ENCODE data around the gene SLC7A14. TPM values are rescaled to one million over a fixed set of nuclear protein-coding genes. Genes with fewer than 3 reads are reported as not detected.

Gene SLC7A14
- polyA plus RNA-seq, 2 of the 4 experiments (the other 2 are of a cell fraction), result not detected

DNA sequence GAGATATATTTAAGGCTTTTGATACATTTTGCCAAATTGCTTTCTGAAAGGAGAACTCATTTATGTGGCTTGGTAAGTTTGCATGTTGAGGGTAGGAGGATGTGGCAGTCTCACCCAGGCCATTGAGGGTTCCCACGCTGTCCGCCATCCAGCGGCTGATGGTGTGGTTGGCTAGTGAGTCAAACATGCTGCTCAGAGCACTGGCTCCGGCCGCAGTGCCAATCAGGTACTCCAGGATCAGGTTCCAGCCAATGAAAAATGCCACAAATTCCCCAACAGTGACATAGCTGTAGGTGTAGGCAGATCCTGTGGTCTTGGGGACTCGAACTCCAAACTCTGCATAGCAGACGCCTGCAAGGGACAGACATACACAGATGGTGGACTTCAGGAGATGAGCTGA, 84.9 kb downstream of the SLC7A14 start:
- no peak overlapping the region for H3K27ac ChIP-seq
- H3K9me3 ChIP-seq, result peaks cover 1% of the 10 kb centered on the region; the same call in 1 of the 3 replicates
- H3K4me2 ChIP-seq, result no peak overlapping the region
- WGBS (ENCODE audit: missing lambda C conversion rate), result 76% methylated on average over 7 of the region's 7 CpGs
- ATAC-seq (no peak), DNase-seq (ENCODE audit: low read depth in 1 of 2, low spot score in 1 of 2) (no peak), FAIRE-seq (no peak)
- TF ChIP-seq MYC (IDR thresholded peaks at IDR 0.05; ENCODE audit: borderline replicate concordance, low read length) (no peak), MAFK (IDR thresholded peaks at IDR 0.05; ENCODE audit: partially characterized antibody) (no peak), FOXS1 (CRISPR knock-in tag; IDR thresholded peaks at IDR 0.05) (no peak), EP300 (IDR thresholded peaks at IDR 0.05) (no peak)
- peaks cover under 1% of the 10 kb centered on the region; the same call in 1 of the 3 replicates for H3K4me1 ChIP-seq
- POLR2A ChIA-PET, result no interaction called here
- CTCF ChIA-PET, result interaction anchor here (2.4 to 4.5 kb wide), 2 partner anchors 87 to 310 kb away, joined by 16 to 18 read pairs; no protein-coding TSS in a partner anchor
- no peak overlapping the region for H3K4me3 ChIP-seq

DNA sequence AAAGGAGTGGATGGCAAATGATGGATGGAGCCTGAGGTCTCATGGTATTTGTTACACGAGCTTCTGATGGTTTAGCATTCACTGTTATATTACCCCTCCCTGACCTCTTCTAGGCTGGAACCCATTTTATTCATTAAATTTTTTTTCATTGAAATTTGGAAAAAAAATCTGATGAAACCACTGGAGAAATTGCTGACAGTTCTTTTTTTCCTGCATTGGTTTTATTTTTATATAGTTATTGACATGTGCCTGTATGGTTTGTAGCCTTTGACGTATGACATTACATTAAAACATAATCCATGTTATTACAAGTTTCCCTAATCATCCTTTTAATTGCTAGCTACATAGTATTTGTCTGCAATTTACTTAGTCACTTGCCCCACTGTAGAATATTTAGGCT, 85.4 kb downstream of the SLC7A14 start:
- no peak for FAIRE-seq
- Histone ChIP-seq H3K4me2 (no peak overlapping the region), H3K27ac (no peak overlapping the region), H3K4me1 (no peaks in the 10 kb centered on the region), H3K4me3 (no peak overlapping the region), H3K9me3 (no peaks in the 10 kb centered on the region)
- ChIA-PET CTCF (interaction anchor here (1.0 to 4.5 kb wide), 6 partner anchors 20 to 310 kb away, joined by 3 to 18 read pairs (median 4); no protein-coding TSS in a partner anchor), POLR2A (no interaction called here)
- no peak for DNase-seq (ENCODE audit: low read depth in 1 of 2, low spot score in 1 of 2)
- TF ChIP-seq MAFK (IDR thresholded peaks at IDR 0.05; ENCODE audit: partially characterized antibody) (peak; percentile 68), CBX8 (IDR thresholded peaks at IDR 0.05) (no peak)
- 73% methylated on average over 2 of the region's 2 CpGs for WGBS (ENCODE audit: missing lambda C conversion rate)
- no peak for ATAC-seq

DNA sequence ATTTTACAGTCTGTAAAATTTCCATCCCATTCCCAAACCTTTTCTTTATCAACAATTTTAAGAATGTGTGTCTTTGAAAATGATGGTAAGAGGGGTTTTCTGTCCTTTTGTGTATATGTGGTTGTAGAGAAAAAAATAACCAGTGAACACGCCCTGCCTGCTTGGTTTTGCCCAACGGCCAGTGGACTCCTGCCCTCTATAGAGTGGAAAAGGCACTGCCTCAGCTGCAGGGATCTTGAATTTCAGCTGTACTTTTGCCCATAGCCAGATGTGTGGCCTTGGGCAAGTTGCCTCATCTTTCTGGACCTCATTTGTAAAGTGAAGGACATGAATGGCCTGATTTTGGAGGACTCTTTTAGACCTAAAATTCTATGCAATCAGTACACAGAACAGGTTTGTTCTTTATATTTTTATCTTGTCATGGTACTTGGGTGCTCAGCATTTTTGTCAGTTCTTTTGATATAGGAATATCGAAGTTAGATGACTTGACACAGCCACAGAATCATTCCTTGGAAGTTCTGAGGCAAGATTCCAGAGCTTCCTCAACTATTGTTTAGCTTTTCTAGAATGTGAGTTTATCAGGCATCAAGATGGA, 86.2 kb downstream of the SLC7A14 start:
- ChIA-PET POLR2A (no interaction called here), CTCF (interaction anchor here (0.6 to 4.5 kb wide), 14 partner anchors 15 to 311 kb away, joined by 3 to 18 read pairs (median 3); no protein-coding TSS in a partner anchor)
- Histone ChIP-seq H3K4me3 (no peak overlapping the region), H3K27ac (no peak overlapping the region), H3K4me1 (no peaks in the 10 kb centered on the region), H3K9me3 (no peaks in the 10 kb centered on the region), H3K4me2 (no peak overlapping the region)
- WGBS (ENCODE audit: missing lambda C conversion rate), result 15% methylated on average over 3 of the region's 3 CpGs
- peak; percentile 48 to 61 for DNase-seq (ENCODE audit: low read depth in 1 of 2, low spot score in 1 of 2)
- FAIRE-seq, result peak; percentile 43
- peak; percentile 88 to 95 for ATAC-seq
- TF ChIP-seq, protein P1, sequence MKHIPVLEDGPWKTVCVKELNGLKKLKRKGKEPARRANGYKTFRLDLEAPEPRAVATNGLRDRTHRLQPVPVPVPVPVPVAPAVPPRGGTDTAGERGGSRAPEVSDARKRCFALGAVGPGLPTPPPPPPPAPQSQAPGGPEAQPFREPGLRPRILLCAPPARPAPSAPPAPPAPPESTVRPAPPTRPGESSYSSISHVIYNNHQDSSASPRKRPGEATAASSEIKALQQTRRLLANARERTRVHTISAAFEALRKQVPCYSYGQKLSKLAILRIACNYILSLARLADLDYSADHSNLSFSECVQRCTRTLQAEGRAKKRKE (CRISPR knock-in tag; IDR thresholded peaks at IDR 0.05; ENCODE audit: low read depth), result no peak
- no peak for TF ChIP-seq HDAC2 (IDR thresholded peaks at IDR 0.05)
- no peak for TF ChIP-seq ZSCAN20 (CRISPR knock-in tag; IDR thresholded peaks at IDR 0.05)
- peak; percentile 62 for TF ChIP-seq SMC3 (IDR thresholded peaks at IDR 0.05)
- TF ChIP-seq KDM1A (IDR thresholded peaks at IDR 0.05; ENCODE audit: low read depth), result no peak
- no peak for TF ChIP-seq BHLHE40 (IDR thresholded peaks at IDR 0.05; ENCODE audit: low read depth, low read length)
- no peak for TF ChIP-seq HOXB5 (CRISPR knock-in tag; IDR thresholded peaks at IDR 0.05)
- TF ChIP-seq ZFP36 (IDR thresholded peaks at IDR 0.05; ENCODE audit: borderline replicate concordance, partially characterized antibody), result no peak
- peak; percentile 63 to 70 for TF ChIP-seq RAD21 (conservative IDR thresholded peaks at IDR 0.05 in 1 of 2, IDR thresholded peaks at IDR 0.05 in 1 of 2)
- no peak for TF ChIP-seq EP300 (IDR thresholded peaks at IDR 0.05)
- no peak for TF ChIP-seq CHD2 (IDR thresholded peaks at IDR 0.05; ENCODE audit: low read length, partially characterized antibody)
- TF ChIP-seq HOXB13 (CRISPR knock-in tag; IDR thresholded peaks at IDR 0.05; ENCODE audit: low read depth), result no peak
- TF ChIP-seq FOSL2 (IDR thresholded peaks at IDR 0.05), result no peak
- TF ChIP-seq FOSL2 (CRISPR knock-in tag; IDR thresholded peaks at IDR 0.05), result no peak
- TF ChIP-seq, protein P2, sequence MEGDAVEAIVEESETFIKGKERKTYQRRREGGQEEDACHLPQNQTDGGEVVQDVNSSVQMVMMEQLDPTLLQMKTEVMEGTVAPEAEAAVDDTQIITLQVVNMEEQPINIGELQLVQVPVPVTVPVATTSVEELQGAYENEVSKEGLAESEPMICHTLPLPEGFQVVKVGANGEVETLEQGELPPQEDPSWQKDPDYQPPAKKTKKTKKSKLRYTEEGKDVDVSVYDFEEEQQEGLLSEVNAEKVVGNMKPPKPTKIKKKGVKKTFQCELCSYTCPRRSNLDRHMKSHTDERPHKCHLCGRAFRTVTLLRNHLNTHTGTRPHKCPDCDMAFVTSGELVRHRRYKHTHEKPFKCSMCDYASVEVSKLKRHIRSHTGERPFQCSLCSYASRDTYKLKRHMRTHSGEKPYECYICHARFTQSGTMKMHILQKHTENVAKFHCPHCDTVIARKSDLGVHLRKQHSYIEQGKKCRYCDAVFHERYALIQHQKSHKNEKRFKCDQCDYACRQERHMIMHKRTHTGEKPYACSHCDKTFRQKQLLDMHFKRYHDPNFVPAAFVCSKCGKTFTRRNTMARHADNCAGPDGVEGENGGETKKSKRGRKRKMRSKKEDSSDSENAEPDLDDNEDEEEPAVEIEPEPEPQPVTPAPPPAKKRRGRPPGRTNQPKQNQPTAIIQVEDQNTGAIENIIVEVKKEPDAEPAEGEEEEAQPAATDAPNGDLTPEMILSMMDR (IDR thresholded peaks at IDR 0.05), result peak; percentile 45
- no peak for TF ChIP-seq GATA3 (IDR thresholded peaks at IDR 0.05; ENCODE audit: borderline replicate concordance)
- TF ChIP-seq, protein P3, sequence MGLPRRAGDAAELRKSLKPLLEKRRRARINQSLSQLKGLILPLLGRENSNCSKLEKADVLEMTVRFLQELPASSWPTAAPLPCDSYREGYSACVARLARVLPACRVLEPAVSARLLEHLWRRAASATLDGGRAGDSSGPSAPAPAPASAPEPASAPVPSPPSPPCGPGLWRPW (IDR thresholded peaks at IDR 0.05), result no peak
